Measurements from ENCODE around the gene FHOD1. TPM values are rescaled to one million over a fixed set of nuclear protein-coding genes. Genes with fewer than 3 reads are reported as not detected.

FHOD1 gene
- total and polyA plus RNA-seq, 2 of the 13 experiments (the other 11 are each of a cell fraction or from before 2014, with no cell fraction given) = 20.0 to 20.8 TPM

GRCh38 chr16:67184995-67185650 lies 62.2 kb downstream of the FHOD1 start (continued):
- TF ChIP-seq ZNF709 (CRISPR knock-in tag; IDR thresholded peaks at IDR 0.05) (no peak; the same call in 1 of the 2 replicates), STAT6 (CRISPR knock-in tag; IDR thresholded peaks at IDR 0.05; ENCODE audit: borderline replicate concordance) (no peak), ZNF318 (CRISPR knock-in tag; IDR thresholded peaks at IDR 0.05) (no peak), ZFYVE20 (CRISPR knock-in tag; IDR thresholded peaks at IDR 0.05; ENCODE audit: borderline replicate concordance, low read depth) (peak; percentile 87; the same call in 1 of the 2 replicates), DR1 (CRISPR knock-in tag; IDR thresholded peaks at IDR 0.05) (peak; percentile 75), NR2F1 (CRISPR knock-in tag; IDR thresholded peaks at IDR 0.05) (0 out of 4 replicates have a peak, but pooled peaks of 1 of the 2 experiments have one; percentile 64), RBM39 (IDR thresholded peaks at IDR 0.05; ENCODE audit: low read depth, low read length, poor library complexity, severe bottlenecking) (peak; percentile 48), ZSCAN22 (CRISPR knock-in tag; IDR thresholded peaks at IDR 0.05) (no peak), MLLT10 (CRISPR knock-in tag; IDR thresholded peaks at IDR 0.05) (no peak), DPF2 (CRISPR knock-in tag; IDR thresholded peaks at IDR 0.05; ENCODE audit: borderline replicate concordance, low read depth) (no peak), STAT5B (CRISPR knock-in tag; IDR thresholded peaks at IDR 0.05) (peak; percentile 97), ZNF703 (CRISPR knock-in tag; IDR thresholded peaks at IDR 0.05; ENCODE audit: borderline replicate concordance) (no peak), MLX (CRISPR knock-in tag; IDR thresholded peaks at IDR 0.05) (peak; percentile 74)
